Measurements from ENCODE around the gene BHLHE40. TPM values are rescaled to one million over a fixed set of nuclear protein-coding genes. Genes with fewer than 3 reads are reported as not detected.

Gene BHLHE40
- total and polyA plus RNA-seq, 2 of the 13 experiments (the other 11 are each of a cell fraction or from before 2014, with no cell fraction given) = 1.8 to 51.0 TPM

DNA sequence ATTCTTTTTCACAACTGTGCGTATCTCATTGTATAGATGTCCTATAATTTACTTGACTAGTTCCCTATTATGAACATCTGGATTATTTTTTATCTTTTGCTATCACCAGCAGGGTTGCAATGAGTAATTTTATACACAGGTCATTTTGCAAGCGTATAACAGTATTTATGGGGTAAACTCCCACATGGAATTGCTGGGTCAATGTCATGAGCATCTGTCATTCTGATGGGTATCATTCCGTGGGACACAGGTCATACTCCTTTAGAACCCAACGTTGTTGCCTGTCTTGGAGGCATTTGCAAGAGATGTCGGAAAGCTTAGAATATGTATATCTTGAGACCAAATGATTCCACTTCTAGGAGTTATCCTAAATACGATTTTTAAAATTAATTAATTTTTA lies 12.9 kb downstream of the BHLHE40 start (continued):
- TF ChIP-seq WIZ (CRISPR knock-in tag; IDR thresholded peaks at IDR 0.05) (no peak), DPF2 (CRISPR knock-in tag; IDR thresholded peaks at IDR 0.05; ENCODE audit: borderline replicate concordance, low read depth) (no peak)
- TF ChIP-seq, protein P1, sequence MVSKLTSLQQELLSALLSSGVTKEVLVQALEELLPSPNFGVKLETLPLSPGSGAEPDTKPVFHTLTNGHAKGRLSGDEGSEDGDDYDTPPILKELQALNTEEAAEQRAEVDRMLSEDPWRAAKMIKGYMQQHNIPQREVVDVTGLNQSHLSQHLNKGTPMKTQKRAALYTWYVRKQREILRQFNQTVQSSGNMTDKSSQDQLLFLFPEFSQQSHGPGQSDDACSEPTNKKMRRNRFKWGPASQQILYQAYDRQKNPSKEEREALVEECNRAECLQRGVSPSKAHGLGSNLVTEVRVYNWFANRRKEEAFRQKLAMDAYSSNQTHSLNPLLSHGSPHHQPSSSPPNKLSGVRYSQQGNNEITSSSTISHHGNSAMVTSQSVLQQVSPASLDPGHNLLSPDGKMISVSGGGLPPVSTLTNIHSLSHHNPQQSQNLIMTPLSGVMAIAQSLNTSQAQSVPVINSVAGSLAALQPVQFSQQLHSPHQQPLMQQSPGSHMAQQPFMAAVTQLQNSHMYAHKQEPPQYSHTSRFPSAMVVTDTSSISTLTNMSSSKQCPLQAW (CRISPR knock-in tag; IDR thresholded peaks at IDR 0.05) = no peak
- TF ChIP-seq, protein P2, sequence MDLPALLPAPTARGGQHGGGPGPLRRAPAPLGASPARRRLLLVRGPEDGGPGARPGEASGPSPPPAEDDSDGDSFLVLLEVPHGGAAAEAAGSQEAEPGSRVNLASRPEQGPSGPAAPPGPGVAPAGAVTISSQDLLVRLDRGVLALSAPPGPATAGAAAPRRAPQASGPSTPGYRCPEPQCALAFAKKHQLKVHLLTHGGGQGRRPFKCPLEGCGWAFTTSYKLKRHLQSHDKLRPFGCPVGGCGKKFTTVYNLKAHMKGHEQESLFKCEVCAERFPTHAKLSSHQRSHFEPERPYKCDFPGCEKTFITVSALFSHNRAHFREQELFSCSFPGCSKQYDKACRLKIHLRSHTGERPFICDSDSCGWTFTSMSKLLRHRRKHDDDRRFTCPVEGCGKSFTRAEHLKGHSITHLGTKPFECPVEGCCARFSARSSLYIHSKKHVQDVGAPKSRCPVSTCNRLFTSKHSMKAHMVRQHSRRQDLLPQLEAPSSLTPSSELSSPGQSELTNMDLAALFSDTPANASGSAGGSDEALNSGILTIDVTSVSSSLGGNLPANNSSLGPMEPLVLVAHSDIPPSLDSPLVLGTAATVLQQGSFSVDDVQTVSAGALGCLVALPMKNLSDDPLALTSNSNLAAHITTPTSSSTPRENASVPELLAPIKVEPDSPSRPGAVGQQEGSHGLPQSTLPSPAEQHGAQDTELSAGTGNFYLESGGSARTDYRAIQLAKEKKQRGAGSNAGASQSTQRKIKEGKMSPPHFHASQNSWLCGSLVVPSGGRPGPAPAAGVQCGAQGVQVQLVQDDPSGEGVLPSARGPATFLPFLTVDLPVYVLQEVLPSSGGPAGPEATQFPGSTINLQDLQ (CRISPR knock-in tag; IDR thresholded peaks at IDR 0.05) = no peak
- TF ChIP-seq, protein P3, sequence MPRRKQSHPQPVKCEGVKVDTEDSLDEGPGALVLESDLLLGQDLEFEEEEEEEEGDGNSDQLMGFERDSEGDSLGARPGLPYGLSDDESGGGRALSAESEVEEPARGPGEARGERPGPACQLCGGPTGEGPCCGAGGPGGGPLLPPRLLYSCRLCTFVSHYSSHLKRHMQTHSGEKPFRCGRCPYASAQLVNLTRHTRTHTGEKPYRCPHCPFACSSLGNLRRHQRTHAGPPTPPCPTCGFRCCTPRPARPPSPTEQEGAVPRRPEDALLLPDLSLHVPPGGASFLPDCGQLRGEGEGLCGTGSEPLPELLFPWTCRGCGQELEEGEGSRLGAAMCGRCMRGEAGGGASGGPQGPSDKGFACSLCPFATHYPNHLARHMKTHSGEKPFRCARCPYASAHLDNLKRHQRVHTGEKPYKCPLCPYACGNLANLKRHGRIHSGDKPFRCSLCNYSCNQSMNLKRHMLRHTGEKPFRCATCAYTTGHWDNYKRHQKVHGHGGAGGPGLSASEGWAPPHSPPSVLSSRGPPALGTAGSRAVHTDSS (CRISPR knock-in tag; conservative IDR thresholded peaks at IDR 0.05) = no peak
